DND-41 (cell line): Measurements from ENCODE around the gene NEK9.

Source experiments
- CTCF ChIP-seq: IDR thresholded peaks from 2 replicates; pipeline ENCODE4 v1.5.1; 2012; ENCODE audit warnings: borderline replicate concordance, low read length, moderate library complexity, mild to moderate bottlenecking; ENCODE audit not compliant: poor library complexity, severe bottlenecking; ENCODE audit errors: extremely low read depth
- EZH2 ChIP-seq: IDR thresholded peaks from 3 replicates; pipeline ENCODE4 v1.6.1; 2012; ENCODE audit warnings: borderline replicate concordance, low read depth, mild to moderate bottlenecking, moderate library complexity, low read length, inconsistent platforms; ENCODE audit not compliant: severe bottlenecking

- TF ChIP-seq CTCF (no peak), EZH2 (no peak)
Measured at GRCh38 chr14:75153295-75153694, 26.4 kb upstream of the NEK9 start.
